Epidermal melanocyte (primary cell): Measurements from ENCODE around the gene UHRF1.
"Not testable (repeated sequence)": the region's sequence is repeated elsewhere in the genome, so short reads cannot be mapped to it uniquely, and the experiment has no call there.

ENCODE experiments used
- DNase-seq: peaks from one replicate; pipeline ENCODE4 v3.0.0; 2011; ENCODE audit warnings: low spot score; ENCODE audit not compliant: insufficient read length

Gene UHRF1

DNA sequence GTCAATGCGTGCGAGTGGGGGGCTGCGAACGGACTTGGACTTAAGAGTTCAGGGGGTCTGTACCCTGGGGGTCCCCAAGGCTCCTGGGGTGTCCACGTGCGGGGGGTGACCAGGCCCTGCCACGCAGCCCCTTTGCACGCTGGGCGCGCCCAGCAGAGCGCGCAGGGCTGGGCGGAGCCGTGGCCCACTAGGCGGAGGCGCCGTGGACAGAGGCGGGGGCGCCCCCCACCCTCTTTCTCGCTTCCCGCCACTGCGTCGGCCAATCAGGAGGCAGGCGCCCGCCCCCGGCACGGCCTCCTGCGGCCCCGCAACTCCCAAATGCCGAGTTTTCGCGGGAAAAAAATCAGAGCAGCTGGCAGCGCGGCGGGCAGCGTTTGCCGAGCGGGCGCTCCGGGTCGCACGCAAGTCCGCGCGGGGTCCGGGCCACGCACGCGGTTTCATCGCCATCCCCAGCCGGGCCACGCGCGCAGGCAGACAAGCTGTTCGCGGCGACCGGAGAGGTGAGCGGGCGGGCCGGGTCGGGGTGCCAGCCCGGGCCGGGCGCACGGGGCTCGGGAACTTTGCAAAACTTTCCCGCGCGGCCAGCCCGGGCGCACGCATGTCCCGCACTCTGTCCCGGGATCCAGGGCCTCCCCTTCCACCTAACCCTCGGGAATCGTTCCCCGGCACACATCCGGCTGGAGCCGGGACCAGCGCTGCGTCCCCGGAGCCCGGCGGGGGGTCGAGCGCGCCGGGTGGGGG, at the start of gene UHRF1:
Gene UHRF1 (plus strand): TSS at position 346 of the 741 bp plus-strand sequence. CDS start 1,385 bp downstream, outside the sequence.
- no peak for DNase-seq

DNA sequence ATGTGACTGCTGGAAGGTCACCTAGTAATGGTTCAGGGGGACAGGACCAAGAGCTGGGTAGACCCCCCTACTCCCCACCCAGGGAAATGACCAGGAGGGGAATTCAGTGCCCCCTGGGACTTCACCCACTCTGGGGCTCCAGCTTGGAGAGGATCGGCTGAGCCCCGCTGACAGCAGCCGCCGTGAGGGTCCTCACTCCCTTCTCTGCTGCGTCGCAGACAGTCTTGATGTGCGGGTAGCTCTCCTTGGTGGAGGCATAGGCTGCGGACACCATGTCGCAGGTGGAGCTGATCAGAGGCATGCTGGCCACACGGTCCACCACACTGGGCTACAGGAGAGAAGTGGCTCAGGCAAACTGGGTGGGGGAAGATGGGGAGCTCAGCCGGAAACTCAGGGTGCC, 49.6 kb upstream of the UHRF1 start:
- no peak for DNase-seq

DNA sequence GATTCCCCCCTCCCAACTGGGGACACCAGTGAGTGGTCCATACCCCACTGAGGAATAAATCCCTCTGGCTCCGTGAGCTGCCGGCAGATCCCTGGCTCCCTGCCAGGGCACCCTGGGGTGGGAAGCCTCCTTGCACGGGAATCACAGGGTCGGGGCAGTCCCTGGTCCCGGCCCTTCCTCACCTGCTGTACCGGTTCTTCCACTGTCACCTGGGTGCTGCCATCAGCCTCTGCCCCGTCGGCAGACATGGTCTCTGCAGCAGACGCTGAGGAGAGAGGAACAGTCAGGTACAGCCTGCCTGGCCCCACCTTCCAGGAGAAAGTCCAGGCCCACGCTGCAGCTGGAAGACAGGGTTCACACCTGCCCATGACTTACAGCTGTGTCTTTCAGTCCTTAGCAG, 48.2 kb upstream of the UHRF1 start:
- DNase-seq = no peak

DNA sequence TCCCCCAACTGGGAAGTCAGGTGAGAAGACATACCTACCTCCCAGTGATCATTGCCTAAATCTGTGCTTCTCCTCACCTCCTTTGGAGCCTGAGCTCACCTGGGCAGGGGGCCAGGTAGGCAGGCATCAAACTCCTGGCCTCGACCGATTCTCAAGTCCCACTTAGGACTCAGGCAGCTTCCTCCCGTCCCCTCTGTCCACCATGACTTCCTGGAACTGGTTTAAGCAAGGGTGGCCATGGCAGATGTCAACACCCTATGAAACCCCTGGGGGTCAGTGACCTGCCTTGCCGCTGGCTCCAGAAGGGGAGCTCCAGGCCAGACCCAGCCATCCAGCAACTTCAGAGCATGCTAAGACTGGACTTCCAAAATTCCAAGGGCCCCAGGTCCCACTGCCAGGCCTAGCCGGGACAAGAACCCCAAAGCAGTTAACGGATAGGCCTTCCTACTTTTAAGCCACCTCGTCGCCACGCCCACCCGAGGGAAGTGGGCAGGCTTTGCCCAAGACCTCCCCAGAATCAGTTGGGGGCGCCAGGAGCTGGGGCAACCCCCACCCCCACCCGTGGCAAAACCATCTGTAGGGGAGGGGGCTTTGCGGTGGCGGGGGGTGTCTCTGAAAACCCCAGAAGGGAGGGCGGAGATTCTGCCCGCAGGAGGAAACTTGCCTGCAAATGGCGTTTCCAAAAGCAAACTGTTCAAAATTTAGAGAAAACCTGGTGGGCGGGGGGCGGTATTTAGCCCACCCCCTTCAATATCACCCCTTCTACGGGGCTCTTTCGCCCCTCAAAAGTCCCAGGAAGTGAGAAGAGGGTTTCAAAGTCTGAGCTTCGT, 42.5 kb upstream of the UHRF1 start:
- DNase-seq = peak; percentile 28

DNA sequence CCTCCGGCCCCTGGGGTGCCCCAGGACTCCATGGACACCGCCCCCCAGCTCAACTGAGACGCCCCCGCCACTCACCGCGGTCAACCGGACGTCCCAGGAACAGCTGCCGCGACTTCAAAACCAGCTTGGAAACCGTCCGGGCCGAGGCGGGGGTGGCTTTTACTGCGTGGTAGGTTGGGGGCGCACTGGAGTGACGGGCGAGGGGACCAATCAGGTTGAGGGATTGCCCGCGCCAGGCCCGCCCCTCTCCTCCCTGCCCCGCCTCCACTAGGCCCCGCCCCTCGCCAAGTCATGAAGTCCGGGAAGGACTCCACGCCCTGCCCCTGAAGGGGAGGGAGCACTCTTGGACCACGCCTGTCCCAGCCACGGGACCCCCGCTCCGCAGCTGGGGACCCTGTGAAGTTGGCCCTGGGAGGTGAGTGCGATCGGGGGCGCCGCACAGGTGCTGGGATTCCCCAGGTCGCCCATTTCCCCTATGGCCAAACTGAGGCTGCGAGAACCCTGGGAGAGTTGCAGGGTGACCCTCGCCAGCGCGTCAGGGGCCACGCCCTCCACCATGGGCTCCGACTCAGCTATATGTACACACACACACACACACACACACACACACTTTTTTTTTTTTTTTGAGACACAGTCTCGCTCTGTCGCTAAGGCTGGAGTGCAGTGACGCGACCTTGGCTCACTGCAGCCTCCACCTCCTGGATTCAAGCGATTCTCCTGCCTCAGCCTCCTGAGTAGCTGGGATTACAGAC, 41.6 kb upstream of the UHRF1 start, which contains the start of gene PLIN3:
Gene PLIN3 (minus strand): TSS at position 134 of the 752 bp plus-strand sequence. CDS start 6,273 bp downstream, outside the sequence.
- peak; percentile 97 for DNase-seq

DNA sequence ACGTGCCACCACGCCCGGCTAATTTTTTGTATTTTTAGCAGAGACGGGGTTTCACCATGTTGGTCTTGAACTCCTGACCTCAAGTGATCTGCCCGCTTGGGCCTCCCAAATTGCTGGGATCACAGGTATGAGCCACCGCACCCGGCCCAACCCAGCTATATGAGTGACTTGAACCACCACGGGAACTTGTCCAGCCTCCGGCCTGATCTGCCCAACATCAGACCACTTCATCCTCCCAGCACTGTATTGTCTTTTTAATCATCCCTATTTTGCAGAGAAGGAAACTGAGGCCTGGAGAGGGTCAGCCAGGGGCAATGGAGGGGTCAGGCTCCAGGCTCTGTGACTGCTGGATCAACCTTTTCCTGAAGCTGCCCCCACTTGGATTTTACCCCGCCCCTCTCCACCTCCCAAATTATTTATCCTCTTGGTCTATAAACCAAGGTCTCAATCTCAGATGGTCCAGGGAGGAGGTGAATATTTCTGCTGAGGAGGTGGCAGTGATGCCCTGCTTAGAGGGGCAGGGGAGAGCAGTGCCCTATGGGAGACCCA, 40.9 kb upstream of the UHRF1 start:
- no peak for DNase-seq

DNA sequence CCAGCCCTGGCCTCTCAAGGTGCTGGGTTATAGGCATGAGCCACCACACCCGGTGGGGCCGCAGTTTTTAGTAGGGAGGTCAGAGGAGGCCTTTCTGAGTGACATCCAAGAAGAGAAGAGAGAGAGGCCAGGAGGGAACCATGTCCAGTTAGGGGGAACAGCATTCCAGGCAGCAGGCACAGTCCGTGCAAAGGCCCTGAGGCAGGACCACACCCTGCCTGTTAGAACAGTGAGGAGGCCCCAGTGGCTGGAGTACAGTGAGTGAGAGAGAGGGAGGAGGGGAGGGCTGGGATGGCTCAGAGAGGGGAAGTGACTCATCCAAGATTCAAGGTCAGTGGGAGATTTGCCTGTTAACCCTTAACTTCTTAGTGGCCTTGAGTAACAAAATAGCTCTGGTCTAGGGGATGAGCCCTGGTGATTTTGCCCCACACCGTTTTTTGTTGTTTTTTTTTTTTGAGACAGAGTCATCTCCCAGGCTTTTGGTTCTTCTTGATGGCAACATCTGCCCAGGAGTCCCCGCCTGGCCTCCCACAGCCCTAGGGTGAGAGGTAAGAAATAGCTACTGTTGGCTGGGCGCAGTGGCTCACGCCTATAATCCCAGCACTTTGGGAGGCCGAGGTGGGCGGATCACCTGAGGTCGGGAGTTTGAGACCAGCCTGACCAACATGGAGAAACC, 39.1 kb upstream of the UHRF1 start:
- DNase-seq = no peak

DNA sequence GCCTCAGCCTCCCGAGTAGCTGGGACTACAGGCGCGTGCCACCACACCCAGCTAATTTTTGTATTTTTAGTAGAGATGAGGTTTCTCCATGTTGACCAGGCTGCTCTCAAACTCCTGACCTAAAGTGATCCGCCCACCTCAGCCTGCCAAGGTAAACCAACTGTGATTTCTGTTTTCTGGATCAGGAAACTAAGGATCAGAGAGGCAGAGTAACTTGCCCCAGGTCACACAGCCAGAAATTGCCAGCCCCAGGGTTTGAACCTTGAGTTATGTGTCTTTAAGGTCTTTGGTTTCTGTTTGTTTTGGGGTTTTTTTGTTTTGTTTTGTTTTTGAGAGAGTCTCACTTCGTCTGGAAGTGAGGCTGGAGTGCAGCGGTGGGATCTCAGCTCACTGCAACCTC, 37.6 kb upstream of the UHRF1 start:
- DNase-seq = no peak

DNA sequence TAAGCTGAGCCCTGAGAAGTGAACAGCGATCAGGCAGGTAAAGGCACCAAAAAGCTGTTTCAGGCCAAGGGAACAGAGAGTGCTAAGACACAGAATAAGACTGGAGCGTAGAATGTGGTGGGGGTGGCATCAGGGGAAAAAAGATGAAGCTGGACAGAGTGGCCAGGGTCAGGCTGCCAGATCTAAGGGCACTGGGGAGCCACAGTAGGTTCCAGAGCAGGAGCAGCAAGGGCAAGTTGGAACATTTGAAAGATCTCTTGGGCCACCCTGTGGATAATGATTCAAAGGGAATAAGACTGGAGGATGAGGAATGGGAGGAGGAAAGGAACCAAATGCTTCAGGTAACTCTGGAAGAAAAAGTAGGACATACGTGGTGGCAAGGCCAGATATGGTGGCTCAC, 35.4 kb upstream of the UHRF1 start:
- no peak for DNase-seq

DNA sequence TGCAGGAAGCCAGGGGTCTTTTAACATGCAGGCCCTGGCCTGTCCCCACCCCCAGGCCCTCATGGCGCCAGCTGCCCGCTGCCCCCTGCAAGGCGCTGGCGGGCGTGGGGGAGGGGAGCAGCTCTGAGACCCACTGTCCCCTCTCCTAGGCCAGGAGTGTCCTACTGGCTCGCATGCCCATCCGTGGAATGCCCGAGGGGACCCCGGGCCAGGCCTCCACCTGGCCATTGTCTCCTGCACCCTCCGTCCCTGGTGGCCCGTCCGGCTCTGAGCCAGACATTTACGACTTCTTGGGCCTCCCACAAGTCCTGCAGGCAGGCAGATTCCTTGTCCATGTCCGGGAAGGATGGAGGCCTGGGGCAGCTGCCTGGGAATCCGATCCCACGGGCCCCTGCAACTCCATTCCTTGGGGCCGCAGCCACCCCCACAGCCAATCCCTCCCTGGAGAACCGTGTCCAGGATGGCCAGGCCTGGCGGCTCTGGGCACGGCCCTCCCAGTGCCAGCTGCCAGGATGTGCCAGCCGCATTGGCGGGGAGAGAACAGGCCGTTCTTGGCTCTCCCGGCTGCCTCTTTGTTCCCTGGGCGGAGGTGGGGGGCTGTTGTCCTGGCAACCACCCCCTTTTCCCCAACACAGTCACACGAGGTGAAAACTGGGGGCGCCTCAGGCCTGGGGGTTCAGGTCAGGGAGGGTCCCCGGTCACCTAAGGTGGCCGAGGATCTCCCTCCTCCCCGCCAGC, 31.4 kb upstream of the UHRF1 start:
- DNase-seq = no peak

DNA sequence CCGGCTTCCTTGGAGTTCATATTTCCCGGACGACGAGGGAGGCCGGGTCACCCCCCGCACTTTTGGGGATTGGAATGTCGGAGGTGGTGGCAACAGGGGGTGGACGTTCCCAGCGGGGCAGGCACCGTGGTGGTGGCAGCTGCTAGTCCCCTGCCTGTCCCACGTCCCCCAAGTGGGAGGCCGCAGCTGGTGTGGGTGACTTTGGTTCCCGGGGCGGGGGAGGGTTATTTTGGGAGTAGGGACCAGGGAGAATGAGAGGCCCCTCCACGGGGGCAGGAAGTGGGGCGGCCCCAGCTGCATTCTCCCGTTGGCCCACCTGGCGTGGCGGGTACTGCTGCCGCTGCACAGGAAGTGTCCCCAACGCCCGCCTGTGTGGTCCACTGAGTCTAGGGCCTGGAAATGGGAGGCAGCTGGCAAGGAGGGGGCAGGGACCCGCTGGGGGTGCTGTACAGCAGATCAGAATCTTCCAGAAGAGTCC, 30.8 kb upstream of the UHRF1 start:
- DNase-seq = no peak

DNA sequence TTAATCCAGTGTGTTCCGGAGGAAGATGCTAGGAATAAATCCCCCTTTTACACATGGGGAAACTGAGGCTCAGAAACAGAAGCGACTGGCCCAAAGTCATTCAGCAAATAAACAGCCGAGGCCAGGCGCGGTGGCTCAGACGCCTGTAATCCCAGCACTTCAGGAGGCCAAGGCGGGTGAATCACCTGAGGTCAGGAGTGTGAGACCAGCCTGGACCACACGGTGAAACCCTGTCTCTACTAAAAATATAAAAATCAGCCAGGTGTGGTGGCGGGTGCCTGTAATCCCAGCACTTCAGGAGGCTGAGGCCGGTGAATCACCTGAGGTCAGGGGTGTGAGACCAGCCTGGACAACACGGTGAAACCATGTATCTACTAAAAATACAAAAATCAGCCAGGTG, 30.3 kb upstream of the UHRF1 start:
- no peak for DNase-seq

DNA sequence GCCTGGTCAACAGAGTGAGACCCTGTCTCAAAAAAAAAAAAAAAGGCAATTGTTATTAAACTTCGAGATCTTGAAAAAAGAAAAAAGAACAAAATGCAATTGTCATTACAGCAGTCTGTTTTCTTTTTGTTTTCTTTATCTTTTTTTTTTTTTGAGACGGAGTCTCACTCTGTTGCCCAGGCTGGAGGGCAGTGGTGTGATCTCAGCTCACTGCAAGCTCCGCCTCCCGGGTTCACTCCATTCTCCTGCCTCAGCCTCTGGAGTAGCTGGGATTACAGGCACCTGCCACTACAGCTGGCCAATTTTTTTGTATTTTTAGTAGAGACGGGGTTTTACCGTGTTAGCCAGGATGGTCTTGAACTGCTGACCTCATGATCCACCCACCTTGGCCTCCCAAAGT, 26.4 kb upstream of the UHRF1 start:
- not testable (repeated sequence) for DNase-seq

DNA sequence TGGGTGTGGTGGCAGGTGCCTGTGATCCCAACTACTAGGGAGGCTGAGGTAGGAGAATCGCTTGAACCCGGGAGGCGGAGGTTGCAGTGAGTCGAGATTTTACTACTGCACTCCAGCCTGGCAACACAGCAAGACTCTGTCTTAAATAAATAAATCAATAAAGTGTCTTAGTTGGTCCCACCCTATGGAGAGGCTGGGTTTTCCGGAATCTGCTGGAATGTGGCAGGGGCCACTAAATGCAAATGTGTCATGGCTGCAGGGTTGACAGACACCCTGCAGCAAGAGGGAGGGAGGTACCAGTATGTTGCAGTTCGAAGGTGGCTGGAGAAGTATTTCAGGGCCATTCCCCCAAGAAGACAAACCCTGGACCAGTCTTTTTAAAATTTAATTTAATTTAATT, 24.3 kb upstream of the UHRF1 start:
- not testable (repeated sequence) for DNase-seq

DNA sequence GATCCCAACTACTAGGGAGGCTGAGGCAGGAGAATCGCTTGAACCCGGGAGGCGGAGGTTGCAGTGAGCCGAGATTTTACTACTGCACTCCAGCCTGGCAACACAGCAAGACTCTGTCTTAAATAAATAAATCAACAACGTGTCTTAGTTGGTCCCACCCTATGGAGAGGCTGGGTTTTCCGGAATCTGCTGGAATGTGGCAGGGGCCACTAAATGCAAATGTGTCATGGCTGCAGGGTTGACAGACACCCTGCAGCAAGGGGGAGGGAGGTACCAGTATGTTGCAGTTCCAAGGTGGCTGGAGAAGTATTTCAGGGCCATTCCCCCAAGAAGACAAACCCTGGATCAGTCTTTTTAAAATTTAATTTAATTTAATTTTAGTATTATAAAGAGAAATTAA, 21.5 kb upstream of the UHRF1 start:
- not testable (repeated sequence) for DNase-seq

DNA sequence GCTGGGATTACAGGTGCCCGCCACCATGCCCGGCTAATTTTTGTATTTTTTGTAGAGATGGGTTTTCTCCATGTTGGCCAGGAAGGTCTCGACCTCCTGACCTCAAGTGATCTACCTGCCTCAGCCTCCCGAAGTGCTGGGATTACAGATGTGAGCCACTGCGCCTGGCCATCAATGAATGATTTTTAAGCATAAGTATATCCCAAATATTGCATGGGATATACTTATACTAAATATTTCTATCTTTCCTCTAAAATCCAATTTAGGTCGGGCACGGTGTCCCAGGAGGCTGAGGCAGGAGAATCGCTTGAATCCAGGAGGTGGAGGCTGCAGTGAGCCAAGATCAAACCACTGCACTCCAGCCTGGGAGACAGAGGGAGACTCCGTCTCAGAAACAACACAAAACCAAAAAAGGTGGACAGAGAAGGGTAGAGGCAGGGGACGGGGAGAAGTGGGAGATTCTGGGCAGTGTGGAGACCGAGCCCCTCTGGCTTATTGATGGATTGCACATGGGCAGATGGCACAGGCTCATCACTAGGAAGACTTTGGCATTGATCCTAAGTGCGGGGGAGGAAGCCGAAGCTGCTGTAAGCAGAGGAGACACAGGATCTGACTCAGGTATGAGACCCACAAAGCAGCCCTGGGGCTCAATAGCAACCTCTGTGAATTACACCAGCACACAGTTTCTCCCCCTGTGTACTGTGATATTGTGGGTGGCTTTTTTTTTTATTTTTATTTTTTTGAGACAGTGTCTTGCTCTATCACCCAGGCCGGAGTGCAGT, 20.1 kb upstream of the UHRF1 start:
- no peak for DNase-seq

DNA sequence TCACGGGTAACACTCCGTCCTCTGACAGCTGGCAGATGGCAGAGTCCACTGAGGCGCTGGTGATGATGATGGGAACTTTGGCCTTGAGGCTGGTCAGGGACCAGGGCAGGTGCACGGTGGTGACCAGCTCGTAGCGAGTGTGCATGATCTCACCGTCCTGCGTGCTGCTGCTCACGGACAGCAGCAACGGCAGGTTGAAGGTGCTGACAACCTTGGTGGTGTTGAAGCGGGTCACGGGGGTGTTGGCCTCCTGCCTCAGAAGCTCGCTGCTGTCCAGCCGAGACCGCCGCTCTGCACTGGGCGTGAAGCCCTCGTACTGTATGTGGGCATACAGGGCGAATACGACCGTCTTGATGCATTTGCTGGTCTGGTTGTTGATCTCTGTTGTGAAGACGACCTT, 18.2 kb upstream of the UHRF1 start:
- no peak for DNase-seq

DNA sequence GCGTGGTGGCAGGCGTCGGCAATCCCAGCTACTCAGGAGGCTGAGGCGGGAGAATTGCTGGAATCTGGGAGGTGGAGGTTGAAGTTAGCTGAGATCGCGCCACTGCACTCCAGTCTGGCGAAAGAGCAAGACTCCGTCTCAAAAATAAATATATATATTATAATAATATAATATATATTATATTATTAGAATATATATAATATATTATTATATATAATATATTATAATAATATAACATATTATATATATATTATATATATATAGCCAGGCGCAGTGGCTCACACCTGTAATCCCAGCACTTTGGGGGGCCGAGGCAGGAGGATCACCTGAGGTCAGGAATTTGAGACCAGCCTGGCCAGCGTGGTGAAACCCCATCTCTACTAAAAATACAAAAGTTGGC, 16.3 kb upstream of the UHRF1 start:
- not testable (repeated sequence) for DNase-seq

DNA sequence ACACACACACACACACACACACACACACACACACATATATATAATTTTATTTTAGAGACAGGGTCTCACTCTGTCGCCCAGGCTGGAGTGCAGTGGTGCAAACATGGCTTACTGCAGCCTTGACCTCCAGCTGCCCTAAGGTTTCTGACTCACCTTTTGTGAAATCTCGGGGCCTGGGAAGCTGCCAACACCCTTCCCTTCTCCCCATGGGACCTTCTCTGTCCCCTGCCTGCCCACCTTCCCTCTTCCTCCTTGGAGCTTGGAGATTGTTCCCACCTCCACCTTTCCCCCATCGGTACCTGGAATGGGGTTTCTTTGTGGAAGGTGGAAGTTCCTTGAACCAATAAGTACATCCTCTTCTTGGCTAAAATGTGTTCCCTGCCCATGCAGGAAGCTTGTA, 12.9 kb upstream of the UHRF1 start:
- no peak for DNase-seq
